ENCODE measurements around the gene FAM174C.
A peak's percentile ranks its signal among the peaks of the same experiment; 100 is the strongest.
"Not testable (repeated sequence)": the region's sequence is repeated elsewhere in the genome, so short reads cannot be mapped to it uniquely, and the experiment has no call there.

FAM174C gene

DNA sequence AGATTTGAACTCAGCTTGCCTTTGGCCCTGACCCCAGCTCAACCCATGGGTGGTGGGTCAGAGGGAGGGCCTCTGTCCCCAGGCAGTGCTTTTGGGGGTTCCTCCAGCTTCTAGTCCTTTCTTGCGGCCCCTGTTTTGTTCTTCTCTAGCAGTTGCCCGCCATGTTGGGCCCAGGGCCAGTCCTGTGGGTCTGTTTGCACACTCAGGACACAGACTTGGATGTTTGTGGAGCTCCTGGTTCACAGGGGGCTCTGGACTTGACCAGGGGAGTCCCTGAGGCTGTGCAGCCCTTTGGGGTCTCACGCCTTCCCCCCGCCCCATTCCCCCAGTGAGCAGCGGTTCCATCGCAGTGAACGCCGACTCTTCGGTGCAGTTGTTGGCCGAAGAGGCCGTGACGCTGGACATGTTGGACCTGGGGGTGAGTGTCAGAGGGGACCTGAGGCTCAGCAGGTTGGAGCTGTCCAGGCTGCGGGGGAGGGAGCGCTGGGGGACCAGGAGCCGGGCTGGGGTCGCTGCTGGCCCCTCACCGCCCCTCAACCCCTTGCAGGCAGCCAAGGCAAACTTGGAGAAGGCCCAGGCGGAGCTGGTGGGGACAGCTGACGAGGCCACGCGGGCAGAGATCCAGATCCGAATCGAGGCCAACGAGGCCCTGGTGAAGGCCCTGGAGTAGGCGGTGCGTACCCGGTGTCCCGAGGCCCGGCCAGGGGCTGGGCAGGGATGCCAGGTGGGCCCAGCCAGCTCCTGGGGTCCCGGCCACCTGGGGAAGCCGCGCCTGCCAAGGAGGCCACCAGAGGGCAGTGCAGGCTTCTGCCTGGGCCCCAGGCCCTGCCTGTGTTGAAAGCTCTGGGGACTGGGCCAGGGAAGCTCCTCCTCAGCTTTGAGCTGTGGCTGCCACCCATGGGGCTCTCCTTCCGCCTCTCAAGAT, 31.3 kb upstream of the FAM174C start:
- Mint-ChIP-seq H3K4me3 (peak overlapping the region; percentile 84), H3K27me3 (peaks cover 5% of the 10 kb centered on the region), H3K4me1 (ENCODE audit: low read depth) (peaks cover 61% of the 10 kb centered on the region), H3K9me3 (no peaks in the 10 kb centered on the region), H3K36me3 (ENCODE audit: low read depth) (peaks cover 37% of the 10 kb centered on the region), H3K27ac (peak overlapping the region; percentile 95)
- intact Hi-C loops (cut with micrococcal nuclease) = loop anchor here (1.0 kb wide), 1 partner anchor 23 kb away; no protein-coding TSS in a partner anchor

DNA sequence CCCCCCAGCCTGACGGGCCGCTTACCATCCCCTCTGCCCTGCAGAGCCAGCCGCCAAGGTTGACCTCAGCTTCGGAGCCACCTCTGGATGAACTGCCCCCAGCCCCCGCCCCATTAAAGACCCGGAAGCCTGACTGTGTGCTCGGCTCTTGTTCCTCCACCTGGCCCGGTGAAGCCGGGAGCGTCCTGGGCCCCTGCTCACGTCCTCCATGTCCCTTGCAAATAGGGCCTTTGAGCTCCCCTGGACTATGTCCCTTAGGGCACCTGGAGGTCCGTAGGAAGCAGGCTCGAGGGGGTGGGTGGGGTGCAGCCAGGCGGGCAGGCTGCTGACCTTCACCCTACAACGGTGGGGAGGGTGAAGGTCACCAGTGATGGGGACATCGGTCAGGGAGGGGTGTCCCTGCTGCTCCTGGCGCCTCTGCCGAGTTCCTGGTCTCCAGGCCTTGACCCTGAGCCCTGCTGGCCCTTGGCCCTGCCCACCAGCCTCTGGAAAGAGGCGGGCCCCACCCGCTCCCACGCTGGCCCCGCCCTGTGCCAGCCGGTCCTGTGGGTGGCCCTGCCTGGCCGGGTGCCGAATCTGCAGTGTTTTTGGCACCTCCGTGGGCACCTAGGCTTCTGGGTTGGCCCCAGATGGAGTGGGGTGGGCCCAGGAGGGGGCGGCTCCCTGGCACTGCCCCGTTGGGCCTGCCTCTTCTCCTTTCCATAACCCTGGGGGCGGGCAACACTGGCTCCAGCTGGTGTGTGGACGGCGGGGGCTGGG, 30.5 kb upstream of the FAM174C start:
- Mint-ChIP-seq H3K36me3 (ENCODE audit: low read depth) (peaks cover 42% of the 10 kb centered on the region), H3K4me3 (peak overlapping the region; percentile 84), H3K27ac (peak overlapping the region; percentile 95), H3K4me1 (ENCODE audit: low read depth) (peaks cover 55% of the 10 kb centered on the region), H3K27me3 (peaks cover 2% of the 10 kb centered on the region), H3K9me3 (no peaks in the 10 kb centered on the region)
- intact Hi-C loops (cut with micrococcal nuclease) = loop anchor here (1.0 kb wide), 1 partner anchor 22 kb away; no protein-coding TSS in a partner anchor

DNA sequence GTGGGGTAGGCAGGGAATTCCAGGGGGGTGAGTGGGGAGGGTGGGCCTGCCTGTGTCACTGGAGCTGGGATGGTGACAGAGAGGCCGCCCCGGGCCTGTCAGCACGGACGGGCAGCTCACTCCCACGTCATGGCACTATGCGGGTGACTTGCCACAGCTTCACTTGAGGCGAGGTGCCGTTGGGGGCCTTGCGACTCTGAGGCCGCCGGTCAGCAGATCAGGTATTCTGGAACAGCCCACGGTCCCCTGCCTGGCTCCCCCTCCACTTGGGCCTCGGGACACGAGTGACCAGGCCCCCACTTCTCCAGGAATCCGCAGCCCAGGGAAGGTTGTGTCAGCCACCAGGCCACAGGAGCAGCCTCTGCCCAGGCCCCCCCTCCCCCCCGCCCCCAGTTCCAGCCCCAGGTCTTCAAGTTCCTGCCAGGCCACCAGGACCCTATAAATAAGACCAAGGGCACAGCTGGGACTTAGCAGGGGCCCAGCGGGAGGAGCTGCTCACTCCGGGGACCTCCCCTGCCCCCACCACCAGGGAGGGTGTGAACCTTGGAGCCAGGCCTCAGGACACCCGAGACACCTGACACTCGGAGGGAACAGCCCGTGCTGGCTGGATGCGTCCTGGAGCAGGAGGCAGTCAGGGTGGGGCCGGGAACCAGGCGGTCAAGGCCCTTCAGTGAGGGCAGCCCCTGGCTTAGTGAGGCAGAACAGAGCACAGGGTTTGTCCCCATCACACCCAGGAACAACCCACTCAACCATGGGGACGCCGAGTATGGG, 29.7 kb upstream of the FAM174C start:
- peak overlapping the region; percentile 84 for H3K4me3 Mint-ChIP-seq
- intact Hi-C loops (cut with micrococcal nuclease) = no loop called here
- peaks cover 2% of the 10 kb centered on the region for H3K27me3 Mint-ChIP-seq
- H3K27ac Mint-ChIP-seq = peak overlapping the region; percentile 95
- H3K4me1 Mint-ChIP-seq (ENCODE audit: low read depth) = peaks cover 55% of the 10 kb centered on the region
- peaks cover 49% of the 10 kb centered on the region for H3K36me3 Mint-ChIP-seq (ENCODE audit: low read depth)
- no peaks in the 10 kb centered on the region for H3K9me3 Mint-ChIP-seq

DNA sequence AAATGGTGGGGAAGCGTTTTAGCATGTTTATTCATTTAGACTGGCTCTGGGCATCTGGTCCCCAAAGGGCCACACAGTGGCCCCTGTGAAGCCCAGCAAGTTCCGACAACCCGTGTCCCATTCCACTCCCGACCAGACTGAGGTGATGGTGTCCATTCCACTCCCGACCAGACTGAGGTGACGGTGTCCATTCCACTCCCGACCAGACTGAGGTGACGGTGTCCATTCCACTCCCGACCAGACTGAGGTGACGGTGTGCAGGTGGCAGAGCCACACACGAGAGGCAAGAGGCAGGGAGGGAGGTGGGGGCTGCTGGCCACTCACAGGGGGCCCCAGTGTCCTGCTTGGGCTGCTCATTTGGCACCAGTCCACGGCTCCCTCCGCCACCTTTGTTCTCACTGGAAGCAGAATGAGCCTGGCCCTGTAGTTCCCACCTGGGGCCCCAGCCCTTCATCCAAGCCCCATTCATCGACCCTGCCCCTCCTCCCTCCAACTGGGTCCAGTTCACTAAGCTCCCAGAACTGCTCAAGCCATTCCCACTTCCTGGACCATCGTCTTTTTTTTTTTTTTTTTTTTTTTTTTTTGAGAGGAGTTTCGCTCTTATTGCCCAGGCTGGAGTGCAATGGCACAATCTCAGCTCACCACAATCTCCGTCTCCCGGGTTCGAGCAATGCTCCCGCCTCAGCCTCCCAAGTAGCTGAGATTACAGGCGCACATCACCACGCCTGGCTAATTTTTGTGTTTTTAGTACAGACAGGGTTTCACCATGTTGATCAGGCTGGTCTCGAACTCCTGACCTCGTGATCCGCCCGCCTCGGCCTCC, 28.9 kb upstream of the FAM174C start:
- Mint-ChIP-seq H3K4me1 (ENCODE audit: low read depth) (peaks cover 50% of the 10 kb centered on the region), H3K36me3 (ENCODE audit: low read depth) (peaks cover 57% of the 10 kb centered on the region)
- H3K9me3 Mint-ChIP-seq; intact Hi-C loops (cut with micrococcal nuclease); H3K4me3 Mint-ChIP-seq; H3K27me3 Mint-ChIP-seq; H3K27ac Mint-ChIP-seq: not testable (repeated sequence)

DNA sequence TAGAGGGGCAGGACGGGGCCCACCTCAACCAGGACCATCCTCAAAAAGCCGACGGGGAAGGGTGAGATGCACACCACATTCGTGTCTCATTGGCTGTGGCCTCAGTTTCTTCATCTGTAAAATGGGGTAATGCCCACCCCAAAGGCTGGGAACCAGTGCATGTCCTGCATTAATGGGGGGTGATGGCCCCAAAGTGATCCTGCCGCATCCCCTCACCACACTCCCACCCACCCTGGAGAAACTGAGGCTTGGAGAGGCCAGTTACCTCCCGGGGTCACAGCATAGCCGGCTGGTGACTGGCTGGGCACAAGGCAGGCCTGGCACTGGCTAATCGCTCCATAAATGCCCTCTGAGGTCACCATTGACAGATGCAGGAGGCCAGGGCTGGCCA, 27.6 kb upstream of the FAM174C start:
- Mint-ChIP-seq H3K9me3 (no peaks in the 10 kb centered on the region), H3K4me1 (ENCODE audit: low read depth) (peaks cover 52% of the 10 kb centered on the region), H3K27ac (peak overlapping the region; percentile 93), H3K4me3 (peak overlapping the region; percentile 83), H3K36me3 (ENCODE audit: low read depth) (peaks cover 61% of the 10 kb centered on the region), H3K27me3 (no peaks in the 10 kb centered on the region)
- intact Hi-C loops (cut with micrococcal nuclease) = loop anchor here (1.0 kb wide), 1 partner anchor 19 kb away; no protein-coding TSS in a partner anchor

DNA sequence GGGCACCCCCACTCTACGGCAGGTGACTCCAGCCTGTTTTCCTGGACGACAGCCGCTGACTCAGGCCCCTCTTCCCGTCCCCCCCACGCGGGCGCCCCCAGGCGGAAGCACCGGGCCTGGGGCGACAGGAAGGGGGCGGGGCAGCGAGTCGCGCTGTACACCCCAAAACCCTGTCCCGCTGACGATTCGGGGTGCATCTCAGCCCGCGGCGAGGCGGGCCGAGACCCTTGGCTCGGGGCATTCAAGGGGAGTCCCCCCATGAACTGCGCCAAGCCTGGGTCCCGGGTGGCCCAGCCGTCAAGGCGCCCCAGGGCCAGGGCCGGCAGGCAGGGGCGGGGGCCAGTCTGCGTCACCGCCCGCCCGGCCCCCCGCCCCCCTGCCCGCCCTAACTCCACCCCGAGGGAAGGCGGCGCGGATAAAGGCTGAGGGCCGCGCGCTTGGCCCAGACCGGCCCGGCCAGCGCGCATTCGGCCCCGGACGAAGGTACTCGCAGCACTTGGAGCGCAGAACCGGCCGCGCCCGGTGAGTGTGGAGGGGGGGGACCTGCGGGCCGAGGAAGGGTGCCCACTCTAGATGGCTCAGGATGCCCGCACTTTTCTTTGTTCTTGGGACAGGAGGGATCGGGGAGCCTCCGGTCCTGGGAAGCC, 27.1 kb upstream of the FAM174C start, which contains the start of gene MIDN:
TSS of gene MIDN (plus strand) at position 445 of the 647 bp plus-strand sequence. CDS start 1,714 bp downstream, outside the sequence.
- H3K4me3 Mint-ChIP-seq = peak within 1 kb of the TSS; percentile 83
- peaks cover 47% of the 10 kb centered on the region for H3K4me1 Mint-ChIP-seq (ENCODE audit: low read depth)
- no peaks in the 10 kb centered on the region for H3K27me3 Mint-ChIP-seq
- H3K9me3 Mint-ChIP-seq = no peaks in the 10 kb centered on the region
- intact Hi-C loops (cut with micrococcal nuclease) = loop anchor here (1.0 kb wide), 1 partner anchor 18 kb away; no protein-coding TSS in a partner anchor
- H3K36me3 Mint-ChIP-seq (ENCODE audit: low read depth) = peaks cover 65% of the 10 kb centered on the region
- peak within 1 kb of the TSS; percentile 93 for H3K27ac Mint-ChIP-seq

DNA sequence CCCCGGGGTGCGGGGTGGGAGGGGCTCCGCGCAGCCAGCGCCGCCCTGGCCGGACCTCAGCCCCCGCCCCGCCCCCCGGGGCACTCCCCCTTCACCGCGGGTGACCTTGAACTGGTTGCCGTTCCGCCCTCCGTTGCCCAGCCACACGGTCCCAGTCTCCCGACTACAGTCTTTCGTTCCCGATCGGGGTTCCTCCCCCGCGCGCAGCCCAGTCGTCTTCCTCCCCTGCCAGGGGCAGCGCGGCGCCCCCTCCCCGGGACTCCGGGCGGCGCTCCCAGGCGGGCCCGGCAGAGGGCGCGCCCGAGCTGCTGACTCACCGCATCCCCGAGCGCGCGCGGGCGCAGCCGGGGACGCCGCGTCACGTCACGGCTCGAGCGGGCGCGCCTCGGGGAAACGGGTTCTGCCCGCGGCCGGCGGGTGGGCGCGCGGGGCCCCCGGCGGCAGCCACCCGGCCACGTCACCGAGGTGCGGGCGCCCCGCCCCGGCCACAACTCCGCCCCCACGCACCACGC, 26.5 kb upstream of the FAM174C start:
- intact Hi-C loops (cut with micrococcal nuclease) = loop anchor here (1.0 kb wide), 1 partner anchor 17 kb away; no protein-coding TSS in a partner anchor
- H3K36me3 Mint-ChIP-seq (ENCODE audit: low read depth) = peaks cover 65% of the 10 kb centered on the region
- H3K27me3 Mint-ChIP-seq = no peaks in the 10 kb centered on the region
- peak overlapping the region; percentile 83 for H3K4me3 Mint-ChIP-seq
- no peaks in the 10 kb centered on the region for H3K9me3 Mint-ChIP-seq
- peaks cover 45% of the 10 kb centered on the region for H3K4me1 Mint-ChIP-seq (ENCODE audit: low read depth)
- H3K27ac Mint-ChIP-seq = peak overlapping the region; percentile 93

DNA sequence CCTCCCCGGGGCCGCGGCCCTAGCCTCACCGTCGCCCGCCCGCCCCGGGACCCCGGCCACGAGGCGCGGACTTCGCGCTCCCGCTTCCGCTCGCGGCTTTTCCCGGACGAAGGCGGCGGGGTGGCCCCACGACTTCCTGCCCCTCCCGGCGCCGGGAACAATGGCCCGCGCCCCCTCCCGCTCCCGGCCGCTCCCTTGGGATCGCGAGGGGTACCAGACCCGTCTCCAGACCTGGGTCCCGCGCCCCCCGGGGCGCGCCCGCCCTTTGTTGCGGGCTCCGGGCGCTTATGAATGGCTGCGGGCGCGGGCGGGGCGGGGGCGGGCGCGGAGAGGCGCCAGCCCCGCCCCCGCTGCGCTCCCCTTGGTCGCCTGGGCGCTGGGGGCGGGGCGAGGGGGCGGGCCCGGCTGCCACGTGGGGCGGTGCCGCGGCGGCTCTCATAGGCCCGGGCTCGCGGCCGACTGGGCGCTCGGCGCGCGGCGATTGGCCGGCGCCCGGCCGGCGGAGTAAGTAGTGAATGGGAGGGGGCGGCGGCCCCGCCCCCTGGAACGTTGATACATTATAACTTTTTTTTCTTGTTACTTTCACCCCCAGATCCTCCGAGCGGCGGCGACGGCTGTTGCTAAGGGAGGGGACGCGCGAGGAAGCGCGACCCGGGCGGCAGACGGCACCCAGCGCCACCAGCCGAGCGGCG, 25.9 kb upstream of the FAM174C start:
- peaks cover 43% of the 10 kb centered on the region for H3K4me1 Mint-ChIP-seq (ENCODE audit: low read depth)
- peaks cover 66% of the 10 kb centered on the region for H3K36me3 Mint-ChIP-seq (ENCODE audit: low read depth)
- H3K4me3 Mint-ChIP-seq = peak overlapping the region; percentile 79
- no peaks in the 10 kb centered on the region for H3K9me3 Mint-ChIP-seq
- intact Hi-C loops (cut with micrococcal nuclease) = no loop called here
- peak overlapping the region; percentile 93 for H3K27ac Mint-ChIP-seq
- H3K27me3 Mint-ChIP-seq = no peaks in the 10 kb centered on the region

DNA sequence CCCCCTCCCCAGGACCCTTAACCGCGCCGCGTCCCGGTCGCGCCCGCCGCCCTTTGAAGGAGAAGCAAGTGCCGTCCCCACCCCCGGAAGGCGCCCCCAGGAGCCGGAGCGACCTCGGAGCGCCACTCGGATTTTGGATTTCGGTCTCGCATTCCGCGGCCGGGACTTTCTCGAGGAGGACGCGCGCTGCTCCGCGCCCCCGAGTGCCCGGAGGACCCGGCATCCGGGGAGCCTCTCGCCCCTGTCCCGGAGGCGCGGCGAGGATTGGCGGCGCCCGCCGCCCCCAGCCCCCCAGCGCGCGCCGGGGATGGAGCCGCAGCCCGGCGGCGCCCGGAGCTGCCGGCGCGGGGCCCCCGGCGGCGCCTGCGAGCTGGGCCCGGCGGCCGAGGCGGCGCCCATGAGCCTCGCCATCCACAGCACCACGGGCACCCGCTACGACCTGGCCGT, 25.3 kb upstream of the FAM174C start:
- Mint-ChIP-seq H3K4me1 (ENCODE audit: low read depth) (peaks cover 43% of the 10 kb centered on the region), H3K27ac (peak overlapping the region; percentile 93), H3K27me3 (no peaks in the 10 kb centered on the region), H3K36me3 (ENCODE audit: low read depth) (peaks cover 66% of the 10 kb centered on the region), H3K9me3 (no peaks in the 10 kb centered on the region), H3K4me3 (peak overlapping the region; percentile 79)
- intact Hi-C loops (cut with micrococcal nuclease) = no loop called here

DNA sequence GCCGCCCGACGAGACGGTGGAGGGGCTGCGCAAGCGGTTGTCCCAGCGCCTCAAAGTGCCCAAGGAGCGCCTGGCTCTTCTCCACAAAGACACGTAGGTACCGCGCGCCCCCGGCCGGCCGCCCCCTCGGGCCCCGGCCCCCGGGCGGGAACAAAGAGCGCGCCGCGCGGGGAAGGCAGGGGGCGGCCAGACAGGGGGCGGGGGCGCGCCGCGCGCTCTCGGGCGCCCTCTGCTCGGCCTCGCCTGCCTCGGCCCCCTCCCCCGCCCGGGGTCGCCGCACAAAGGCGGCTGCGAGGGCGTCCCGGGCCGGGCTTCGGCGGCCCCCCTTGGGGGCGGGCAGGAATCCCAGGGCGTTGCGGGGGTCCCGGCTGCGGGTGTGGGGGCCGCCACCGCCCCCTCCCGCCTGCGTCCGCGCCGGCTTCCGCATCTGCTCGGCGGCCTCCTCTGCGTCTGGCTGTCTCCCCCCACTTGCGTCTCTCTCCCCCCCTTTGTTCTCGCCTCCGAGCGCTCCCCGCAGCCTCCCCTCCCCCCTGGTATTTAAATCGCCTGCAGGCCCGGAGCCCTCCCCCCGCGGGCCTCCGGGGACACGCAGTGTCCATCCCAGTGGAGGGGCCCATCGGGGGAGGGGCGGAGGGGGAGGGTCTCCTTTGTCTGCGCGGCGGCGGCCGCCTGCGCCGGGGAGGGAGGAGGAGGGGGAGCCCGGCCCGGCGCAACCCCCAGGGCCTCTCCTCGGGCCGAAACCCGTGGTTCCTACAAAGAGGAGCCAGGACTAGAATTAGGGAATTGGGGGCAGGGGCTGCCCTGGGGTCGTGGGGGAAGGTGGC, 24.7 kb upstream of the FAM174C start:
- Mint-ChIP-seq H3K27ac (peak overlapping the region; percentile 96), H3K4me3 (peak overlapping the region; percentile 96), H3K9me3 (no peaks in the 10 kb centered on the region), H3K4me1 (ENCODE audit: low read depth) (peaks cover 44% of the 10 kb centered on the region), H3K27me3 (no peaks in the 10 kb centered on the region), H3K36me3 (ENCODE audit: low read depth) (peaks cover 71% of the 10 kb centered on the region)
- intact Hi-C loops (cut with micrococcal nuclease) = no loop called here
